ENCODE measurements around the gene LOXL3.
A peak's percentile ranks its signal among the peaks of the same experiment; 100 is the strongest.

Gene LOXL3

DNA sequence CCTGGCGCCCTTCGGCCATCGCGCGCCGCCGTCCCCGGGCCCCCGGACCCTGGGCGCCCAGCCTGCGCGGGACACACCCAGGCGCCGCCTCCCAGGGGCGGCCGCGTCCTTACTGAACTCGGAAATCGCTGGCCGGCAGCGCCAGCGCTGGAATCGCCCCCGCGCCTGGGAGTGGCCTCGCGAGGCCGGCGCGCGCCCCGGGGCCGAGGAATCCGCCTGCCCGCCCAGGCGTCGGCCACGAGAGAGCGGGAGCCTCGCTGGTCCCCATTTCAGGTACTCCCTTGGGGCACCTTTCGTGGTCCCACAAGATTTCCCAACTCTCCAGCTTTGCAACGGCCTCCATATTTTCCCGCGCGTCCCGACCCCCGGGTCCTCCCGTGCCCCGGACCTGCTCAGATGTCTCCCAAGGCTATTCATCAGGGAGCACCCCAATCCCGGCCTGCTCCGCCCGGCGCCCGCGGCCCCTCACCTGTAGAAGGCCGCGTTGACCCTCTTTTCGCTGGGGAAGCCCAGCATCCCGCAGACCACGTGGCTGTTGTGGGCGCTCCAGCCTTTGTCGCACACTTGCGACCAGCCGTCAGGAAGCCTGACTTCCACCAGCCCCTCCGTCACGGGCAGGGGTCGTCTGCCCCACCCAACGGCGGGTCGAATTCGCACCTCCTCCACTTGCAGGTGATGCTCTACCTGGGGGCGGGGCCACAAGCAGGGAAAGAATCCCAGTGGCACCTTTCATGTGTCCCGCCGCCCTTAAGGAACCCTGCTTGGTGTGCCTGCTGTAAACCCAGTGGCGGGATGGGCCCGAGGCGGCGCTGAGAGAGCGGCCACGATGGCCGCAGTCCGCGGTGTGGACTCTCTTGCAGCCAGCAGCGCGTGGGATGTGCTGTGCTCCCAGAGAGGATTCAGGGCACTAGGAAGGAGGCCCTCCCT lies 4.6 kb downstream of the LOXL3 start:
- DNase-seq = peak; percentile 60

DNA sequence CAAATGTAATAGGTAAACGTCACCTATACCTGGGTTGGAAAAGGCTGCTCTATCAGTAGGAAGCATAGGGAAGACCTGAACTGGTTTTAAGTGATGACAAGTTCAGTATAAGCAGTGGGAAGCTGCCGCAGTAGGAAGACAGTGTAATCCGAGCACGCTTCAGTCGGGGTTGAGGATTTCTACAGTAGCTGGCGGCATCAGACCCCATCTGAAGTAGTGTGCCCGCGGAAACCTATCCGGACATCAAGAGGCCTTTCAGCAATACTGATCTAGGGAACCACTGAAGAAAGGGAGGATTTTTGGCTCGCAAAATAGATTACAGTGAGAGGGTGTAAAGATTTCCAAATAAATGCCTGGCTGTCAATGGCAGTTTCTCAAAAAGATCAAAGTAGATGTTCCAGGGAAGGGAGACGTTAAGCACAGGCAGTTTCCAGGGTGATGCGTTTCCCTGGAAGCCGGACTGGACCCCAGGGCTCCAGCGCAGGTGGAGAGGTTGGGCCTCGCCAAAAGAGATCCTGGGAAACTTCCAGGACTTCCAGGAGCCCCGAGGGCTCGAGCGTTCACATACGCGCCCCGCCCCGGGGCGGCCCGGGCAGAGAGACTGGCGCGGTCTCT lies 5.3 kb downstream of the LOXL3 start:
- DNase-seq = peak; percentile 78

DNA sequence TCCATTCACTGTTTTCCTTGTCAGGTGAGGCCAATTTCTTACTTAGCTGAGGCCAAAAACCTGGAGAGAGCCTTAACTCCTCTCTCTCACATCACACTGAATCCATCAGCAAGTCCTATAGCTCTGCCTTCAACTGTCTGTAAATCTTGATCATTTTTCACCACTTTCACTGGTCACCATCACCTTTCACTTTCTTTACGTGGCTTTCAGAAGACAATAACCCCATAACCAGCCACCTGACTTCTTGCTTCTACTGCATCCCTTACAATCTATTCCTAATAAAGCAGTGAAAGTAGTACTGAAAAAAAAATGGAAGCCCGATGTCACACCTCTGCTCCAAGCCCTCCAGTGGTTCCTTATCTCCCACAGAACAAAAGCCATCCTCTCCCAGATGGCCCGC lies 7.7 kb downstream of the LOXL3 start:
- DNase-seq = no peak

DNA sequence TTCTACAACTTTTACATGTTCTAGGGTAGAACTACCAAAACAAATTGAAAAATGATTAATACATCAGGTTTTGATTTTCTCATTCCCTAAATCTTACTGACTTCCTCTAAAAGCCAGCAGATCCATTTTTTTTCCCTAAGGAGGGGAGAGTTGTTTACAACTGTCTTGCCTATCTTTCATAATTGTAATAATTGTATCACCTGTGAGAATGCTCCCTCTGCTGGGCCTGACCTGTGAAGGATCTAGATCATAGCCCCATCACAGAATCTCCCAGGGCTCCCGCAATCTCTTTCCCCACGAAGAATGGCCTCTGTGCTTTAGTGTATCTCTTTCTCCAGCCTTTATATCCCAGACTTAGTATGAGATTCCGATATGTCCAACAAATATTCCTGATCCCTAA lies 9.1 kb downstream of the LOXL3 start:
- DNase-seq = peak; percentile 14

DNA sequence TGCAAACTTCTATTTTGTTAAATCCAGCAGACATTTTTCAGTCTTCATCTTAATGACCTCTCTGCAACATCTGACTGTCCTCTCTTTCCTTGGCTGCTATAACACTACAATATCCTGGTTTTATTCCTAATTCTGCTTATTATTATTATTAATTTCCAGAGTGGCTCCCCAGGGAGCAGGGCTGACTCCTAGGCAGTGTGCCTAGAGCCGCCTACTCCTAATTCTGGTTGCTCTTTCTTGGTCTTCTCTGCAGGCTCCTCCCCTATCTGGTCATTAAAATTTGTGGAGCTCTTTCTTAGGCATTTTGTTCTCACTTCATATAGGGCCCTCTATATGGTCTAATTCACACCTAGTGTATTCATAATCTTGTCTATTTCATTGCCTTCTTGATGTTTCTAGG lies 10.8 kb downstream of the LOXL3 start:
- DNase-seq = no peak

DNA sequence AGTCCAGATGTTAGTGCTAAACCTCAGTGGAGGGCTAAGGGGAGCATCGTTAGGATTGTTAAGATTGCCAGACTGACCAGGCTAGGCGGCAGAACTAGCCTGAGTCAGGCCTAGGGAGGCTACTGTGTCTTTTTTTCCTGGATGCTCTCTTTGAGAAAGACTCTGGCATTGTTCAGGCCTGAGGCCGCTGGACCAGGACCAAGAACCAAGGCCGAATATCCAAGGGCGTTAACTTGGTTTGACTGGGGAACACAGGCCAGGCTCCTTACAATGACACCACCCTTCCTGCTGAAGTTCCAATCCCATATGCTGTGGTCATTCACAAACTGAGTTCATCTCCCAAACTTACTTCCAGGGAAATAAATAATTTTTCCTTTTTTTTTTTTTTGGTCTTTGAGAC lies 13.5 kb downstream of the LOXL3 start:
- no peak for DNase-seq

DNA sequence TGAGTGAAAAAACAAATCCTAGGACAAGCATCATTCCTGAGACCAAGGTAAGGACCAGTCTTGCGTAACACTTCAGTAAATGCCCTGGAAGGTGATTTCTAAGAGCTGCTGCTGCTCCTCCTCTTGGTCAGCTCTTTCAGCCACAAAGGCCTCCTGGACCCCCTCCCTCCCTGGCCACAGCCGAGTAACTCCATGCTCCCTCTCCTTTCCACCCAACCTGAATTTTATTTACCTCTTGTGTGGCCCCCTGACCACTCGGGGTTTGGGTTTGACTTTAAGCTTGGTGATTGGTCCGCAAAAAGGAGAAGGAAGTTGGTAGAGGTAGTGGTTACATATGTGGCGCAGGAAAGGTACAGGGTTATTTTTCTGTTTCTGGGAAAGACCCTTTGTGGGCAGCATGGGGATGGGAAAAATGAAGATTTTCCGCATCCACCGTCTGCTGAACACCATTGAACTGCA lies 14.8 kb downstream of the LOXL3 start:
- DNase-seq = no peak

DNA sequence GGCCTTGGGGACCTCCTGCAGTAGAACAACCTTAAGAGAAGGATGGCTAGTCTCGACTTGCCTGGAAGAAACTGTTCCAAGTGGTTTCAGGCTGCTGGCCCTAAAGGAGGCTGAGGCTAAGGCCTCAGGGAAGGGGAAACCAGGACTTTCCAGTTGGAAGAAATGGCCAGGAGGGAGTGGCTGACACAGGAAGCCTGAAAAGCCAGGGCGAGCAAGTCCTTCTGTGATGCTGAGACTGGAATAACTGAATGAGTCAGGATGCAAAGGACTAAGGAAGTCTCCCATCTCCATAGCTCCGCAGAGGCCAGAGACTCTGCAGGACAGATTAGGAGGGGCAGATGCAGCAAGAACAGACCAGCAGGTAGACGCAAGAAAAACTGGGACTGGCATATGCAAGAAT lies 16.6 kb downstream of the LOXL3 start:
- no peak for DNase-seq

DNA sequence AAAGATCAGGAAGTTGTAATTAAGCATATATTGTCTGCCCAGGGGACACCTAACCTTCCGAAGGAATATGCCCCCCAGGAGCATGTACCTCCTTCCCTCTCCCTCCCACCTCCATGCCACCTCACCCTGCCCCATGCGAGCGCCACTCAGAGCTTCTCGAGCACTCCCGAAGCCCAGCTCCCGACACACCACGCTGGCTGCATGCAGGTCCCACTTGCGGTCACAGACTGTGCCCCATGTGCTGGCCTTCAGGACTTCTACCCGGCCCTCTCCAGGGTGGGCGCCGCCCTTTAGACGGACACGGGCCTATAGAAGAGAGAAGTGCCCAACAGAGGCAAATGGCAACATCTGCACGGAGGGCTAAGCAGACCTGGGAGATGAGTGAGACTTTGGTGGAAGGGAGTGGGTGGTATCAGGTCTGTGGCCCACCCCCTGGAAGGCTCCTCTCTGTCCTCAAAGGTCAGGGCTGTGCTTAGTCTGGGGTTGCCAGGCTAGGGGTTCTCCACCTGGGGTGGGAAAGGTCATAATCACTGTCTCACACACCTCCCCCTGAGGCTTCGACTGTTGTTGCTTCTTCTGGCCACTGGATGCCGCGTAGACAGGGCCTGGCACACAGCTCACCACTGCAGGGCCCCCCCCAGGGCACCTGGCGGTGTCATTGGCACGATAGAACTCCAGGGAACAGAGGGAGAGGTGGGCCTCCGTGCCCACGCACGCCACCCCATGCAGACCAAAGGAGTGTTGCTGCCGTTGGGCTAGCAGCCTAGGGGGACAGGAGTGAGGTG lies 17.4 kb downstream of the LOXL3 start:
- no peak for DNase-seq

DNA sequence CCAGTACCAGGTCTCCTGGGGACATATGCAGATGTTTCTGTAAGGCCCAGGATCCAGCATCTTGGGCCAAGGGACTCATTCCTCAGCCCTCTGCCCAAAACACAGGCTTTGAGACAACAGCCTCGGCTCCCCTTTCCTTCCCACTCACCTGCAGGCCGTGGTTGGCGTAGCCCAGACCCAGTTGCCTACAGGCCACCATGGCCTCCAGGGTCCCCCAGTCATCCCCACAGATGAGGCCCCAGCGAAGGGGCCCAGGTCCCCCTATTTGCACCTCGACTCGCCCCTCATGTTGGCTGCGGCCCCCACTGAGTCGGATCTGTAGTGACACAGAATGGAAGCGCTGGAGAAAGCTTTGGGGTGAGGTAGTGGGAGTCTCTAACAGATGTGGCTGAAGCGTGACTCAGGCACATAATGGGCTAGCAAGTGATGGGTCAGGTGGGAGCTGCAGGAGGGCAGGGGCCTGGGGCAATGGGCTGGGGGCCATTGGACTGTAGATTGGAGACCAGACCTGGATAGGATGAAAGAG lies 18.2 kb downstream of the LOXL3 start:
- DNase-seq = no peak

DNA sequence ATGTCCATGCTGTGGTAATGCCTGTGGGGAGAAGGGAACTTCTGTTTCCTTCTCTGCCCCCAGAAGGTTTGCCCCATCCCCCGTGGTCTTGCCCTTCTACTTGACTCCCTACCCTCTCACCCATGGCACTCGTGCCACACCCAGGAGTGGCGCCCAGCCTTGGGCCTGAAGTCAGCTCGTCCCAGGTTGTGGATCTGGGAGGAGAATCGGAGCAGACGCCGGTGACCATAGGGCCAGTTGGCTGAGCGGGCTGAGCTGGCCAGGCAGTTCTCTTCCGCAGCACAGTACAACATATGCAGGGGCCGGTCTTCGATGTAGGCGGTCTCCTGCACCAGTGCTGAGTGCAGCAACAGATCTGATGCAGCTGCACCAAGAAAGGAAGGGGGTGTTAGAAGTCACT lies 19.3 kb downstream of the LOXL3 start:
- no peak for DNase-seq

DNA sequence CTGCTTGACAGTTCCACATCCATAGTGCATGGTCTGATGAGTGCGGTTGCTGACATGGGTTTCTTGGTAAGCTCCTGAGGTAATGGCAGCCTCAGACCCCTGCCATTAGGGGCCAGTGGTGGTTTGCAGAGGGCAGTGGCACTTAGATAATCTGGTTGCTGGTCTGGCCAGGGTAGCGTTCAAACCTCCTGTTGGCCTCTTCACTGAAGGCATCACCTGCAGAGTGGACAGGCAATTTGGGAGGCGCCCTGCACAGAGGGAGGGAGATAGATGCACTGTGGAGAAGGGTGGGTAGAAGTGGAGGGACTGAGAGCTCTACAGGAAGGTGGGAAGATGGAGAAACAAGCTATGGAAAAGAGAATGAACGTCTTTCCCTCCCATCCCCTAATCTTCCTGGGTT lies 20.3 kb downstream of the LOXL3 start:
- DNase-seq = no peak

DNA sequence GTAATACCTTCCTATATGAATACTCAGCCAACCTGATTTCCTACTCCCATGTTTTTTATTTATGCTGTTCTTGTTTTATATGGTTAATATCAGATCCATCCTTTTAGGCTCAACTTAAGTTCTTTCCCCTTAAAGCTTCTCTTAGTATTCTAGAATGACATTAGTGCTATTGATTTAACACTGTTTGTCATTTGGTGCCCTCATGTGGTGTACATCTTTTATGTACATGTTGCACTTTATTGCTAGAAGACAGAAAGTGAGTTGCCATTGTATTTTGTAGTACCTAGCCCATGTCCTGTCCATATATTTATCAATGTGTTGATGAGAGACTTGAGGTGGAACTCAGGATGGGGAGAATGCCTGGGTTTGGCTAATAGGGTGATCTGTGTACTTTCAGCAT lies 21.5 kb downstream of the LOXL3 start:
- peak; percentile 47 for DNase-seq

DNA sequence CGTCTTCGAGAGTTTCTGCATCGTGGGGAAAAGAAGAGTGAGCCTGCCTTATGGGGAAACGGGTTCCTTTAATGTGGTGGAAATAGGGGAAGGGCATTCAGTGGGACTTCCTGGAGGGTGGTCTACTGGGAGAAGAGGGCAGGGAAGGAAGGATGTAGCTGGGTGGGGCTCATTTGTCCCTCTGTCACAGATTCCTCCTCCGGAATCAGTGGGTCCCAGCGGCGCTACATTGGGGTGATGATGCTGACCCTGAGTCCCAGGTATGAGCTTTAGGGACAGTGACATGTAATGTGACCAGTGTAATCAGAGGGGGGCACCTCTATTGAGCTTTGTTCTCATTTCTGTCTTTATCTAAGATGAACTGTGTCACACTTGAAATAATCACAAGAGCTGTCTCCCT lies 22.1 kb downstream of the LOXL3 start:
- DNase-seq = no peak

DNA sequence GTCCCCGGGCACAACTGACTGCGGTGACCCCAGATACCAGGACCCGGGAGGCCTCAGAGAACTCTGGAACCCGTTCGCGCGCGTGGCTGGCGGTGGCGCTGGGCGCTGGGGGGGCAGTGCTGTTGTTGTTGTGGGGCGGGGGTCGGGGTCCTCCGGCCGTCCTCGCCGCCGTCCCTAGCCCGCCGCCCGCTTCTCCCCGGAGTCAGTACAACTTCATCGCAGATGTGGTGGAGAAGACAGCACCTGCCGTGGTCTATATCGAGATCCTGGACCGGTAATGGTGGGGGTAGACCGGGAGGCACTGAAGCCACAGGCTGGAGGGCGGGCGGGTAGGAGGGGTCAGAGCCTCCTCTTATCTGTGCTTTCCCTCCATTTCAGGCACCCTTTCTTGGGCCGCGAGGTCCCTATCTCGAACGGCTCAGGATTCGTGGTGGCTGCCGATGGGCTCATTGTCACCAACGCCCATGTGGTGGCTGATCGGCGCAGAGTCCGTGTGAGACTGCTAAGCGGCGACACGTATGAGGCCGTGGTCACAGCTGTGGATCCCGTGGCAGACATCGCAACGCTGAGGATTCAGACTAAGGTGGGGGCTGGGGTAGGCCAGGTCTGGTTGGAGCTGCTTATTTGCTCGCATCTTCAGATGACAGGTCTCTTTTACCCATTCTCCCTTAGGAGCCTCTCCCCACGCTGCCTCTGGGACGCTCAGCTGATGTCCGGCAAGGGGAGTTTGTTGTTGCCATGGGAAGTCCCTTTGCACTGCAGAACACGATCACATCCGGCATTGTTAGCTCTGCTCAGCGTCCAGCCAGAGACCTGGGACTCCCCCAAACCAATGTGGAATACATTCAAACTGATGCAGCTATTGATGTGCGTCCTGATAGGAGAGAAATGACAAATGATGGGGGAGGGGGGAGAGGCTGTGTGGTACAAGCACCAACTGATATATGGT lies 23.2 kb downstream of the LOXL3 start:
- peak; percentile 27 for DNase-seq

DNA sequence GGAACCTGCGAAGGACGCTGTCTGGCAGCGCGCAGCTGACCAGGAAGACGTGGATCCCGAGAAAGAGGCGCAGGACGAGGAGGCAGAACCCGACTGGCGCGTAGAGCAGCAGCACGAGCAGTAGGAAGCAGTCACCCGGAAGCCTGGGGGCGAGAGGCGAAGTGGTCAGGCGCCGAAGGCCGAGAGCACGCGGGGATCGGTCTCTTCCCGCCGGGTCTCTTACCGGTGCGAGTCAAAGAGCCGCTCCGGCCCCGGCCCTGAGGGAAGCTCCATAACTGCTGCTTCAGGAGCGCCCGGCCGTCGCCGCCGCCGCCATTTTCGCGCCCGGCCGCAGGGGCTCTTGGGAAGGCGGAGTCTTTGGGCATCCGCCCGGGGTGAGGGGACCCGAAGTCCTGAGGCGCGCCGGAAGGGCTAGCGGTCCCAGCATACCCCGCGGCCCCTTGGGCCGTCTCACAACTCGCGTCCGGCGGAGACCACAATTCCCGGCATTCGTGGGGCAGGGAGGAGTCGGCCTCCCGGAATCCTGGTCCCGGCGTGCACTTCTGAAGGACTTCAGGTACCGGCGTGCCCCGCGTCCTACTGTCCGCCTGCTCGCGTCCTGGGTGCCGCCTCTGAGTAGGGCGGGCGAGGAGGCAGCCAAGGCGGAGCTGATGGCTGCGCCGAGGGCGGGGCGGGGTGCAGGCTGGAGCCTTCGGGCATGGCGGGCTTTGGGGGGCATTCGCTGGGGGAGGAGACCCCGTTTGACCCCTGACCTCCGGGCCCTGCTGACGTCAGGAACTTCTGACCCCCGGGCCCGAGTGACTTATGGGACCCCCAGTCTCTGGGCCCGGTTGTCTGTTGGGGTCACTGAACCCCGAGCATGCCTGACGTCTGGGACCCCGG lies 24.1 kb downstream of the LOXL3 start, which contains the start of the genes AUP1 and HTRA2:
TSS of gene AUP1 (minus strand) at position 350 of the 882 bp plus-strand sequence. CDS start at position 273, 77 bp downstream.
TSS of gene HTRA2 (plus strand) at position 577 of the 882 bp plus-strand sequence. CDS start at position 651, 74 bp downstream.
- peak; percentile 98 for DNase-seq

DNA sequence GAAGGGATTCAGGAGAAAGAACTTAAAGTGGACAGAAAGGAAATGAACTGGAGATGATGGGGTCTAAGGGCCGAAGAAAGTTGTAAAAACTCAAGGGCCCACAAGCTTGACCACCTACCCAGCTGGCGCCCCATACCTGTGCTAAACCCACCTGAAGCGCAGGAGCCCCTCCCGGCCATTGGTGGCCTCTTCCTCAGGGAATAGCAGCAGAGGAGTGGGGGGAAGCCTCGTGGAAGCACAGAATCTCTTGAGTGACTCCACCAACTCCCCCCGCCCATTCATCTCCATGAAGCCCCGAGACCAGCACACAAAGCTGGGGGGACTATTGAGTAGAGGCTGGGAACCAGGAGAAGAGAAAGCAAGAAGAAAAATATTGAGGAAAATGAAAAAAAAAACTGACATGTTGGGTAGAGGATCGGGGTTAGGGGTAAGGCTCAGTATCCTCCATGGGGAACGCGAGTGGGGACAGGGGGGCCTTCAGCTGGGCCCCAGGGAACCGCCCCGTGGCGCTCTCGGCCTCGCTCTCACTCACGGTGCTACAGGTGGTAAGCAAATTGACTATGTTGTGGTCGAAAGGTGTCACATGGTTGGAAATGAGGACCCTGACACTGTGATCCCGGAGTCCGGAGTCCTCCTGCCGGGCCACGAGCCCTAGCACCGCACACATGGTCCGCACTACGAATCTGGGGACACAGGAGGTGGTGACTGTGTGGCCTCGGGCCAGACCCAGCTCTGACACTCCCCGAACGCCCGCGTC lies 25.0 kb downstream of the LOXL3 start:
- DNase-seq = no peak

DNA sequence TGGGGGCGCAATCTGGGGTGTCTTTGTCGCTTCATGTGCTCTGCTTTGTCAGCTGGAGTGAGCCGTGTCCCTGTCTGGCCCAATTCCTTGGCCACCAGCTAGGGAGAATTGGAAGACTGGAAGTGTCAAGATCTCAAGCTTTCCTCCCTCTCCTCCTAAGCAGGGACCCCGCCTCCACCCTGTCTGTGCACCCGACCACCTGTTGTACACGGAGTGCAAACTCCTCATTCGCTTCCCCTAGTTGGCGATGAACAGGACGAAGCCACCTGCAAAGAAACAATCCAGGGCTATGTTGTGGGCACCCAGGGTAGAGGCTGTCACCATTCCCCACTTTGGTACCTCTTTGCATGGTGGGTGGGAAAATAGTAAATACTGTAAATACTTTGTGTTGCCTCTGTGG lies 26.0 kb downstream of the LOXL3 start:
- no peak for DNase-seq

DNA sequence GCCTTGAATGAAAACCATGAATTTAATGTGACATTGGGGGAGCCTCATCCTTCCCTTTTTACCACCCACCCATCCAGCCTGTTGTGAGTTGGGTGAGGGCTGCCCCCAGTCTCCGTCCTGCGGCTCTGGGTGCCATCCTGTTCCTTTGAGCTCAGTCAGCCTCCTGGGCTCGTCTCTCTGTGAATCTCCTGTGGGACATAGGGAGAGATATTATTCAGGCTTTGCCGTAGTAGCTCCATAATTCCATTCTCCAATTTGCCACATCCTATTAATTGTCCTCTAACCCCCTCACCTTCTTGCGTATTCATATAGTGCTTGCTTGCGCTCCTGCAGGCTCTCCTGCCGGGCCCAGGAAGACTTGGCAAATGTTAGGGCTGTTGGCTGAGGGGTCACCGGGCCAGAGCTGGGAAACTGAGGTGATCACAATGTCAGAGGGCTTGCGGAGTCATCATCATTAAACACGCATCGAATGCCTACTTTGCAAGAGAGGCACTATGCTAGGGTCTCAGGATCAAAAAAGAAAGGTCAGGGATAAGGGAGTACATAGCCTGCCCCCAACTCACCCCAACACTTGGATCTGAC lies 27.0 kb downstream of the LOXL3 start:
- no peak for DNase-seq
